GM12801 (cell line): Measurements from ENCODE around the gene TMEM163.

Experiments
- TF ChIP-seq, protein P1 (sequence below): IDR thresholded peaks from one replicate; pipeline ENCODE4 v1.5.1; 2011; ENCODE audit warnings: control low read depth; ENCODE audit not compliant: insufficient read length; ENCODE audit errors: extremely low read depth

TMEM163 gene

DNA sequence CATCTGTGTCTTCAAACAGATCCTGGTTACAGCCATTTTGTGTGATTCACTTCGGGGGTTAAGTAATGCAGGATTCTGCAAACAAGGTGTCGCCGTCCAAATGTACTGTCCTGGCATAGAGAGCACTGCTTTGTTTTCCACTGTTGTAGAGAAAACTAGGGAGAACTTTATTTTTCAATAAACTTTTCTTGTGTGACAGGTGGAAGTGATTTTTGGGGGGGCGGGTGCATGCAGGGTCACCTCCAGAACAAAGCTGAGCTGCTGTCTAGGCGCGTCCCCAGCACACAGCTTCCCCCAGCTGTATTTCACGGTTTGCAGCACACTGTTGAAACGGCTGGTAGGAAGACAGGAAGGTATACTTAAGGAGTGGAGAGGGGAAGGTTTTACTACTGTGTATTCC, 264.4 kb downstream of the TMEM163 start:
- TF ChIP-seq, protein P1, sequence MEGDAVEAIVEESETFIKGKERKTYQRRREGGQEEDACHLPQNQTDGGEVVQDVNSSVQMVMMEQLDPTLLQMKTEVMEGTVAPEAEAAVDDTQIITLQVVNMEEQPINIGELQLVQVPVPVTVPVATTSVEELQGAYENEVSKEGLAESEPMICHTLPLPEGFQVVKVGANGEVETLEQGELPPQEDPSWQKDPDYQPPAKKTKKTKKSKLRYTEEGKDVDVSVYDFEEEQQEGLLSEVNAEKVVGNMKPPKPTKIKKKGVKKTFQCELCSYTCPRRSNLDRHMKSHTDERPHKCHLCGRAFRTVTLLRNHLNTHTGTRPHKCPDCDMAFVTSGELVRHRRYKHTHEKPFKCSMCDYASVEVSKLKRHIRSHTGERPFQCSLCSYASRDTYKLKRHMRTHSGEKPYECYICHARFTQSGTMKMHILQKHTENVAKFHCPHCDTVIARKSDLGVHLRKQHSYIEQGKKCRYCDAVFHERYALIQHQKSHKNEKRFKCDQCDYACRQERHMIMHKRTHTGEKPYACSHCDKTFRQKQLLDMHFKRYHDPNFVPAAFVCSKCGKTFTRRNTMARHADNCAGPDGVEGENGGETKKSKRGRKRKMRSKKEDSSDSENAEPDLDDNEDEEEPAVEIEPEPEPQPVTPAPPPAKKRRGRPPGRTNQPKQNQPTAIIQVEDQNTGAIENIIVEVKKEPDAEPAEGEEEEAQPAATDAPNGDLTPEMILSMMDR, result no peak

DNA sequence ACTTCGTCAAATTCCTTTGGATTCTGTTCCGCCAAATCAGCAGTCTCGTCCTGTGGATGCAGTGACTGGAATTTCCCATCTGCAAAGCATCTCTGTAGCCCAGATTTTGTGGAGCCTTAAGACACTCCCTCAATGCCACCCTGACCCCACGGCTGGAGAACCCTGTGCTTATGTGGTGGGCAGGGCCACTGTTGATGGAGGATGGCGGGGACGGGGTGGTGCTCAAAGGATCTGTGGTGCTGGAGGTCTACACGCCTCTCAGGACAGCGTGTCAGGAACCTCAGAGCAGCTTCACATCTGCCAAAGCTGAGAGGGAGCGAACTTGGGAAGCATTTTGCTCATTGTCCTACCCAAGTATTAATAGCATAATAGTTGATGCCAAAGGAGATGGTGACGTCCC, 264.8 kb downstream of the TMEM163 start:
- TF ChIP-seq, protein P1, result no peak

DNA sequence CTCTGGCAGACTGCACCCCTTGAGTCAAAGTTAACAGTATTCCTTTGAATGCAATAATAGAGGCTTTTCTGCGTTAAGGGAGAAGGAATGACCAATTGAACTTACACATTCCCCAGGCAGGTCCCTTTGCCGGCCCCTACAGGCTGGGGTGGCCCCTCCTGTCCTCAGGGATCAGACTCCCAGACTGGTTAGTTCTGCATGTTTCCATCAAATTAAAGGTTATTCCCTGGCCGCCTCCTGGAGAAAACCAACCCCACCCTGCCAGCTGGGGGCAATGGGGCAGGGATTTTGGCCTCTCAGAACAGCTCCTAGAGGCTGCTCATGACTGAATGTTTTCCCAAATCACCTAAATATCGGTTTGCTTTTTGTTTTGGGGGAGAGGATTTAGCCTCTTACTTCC, 265.3 kb downstream of the TMEM163 start:
- TF ChIP-seq, protein P1, result no peak

DNA sequence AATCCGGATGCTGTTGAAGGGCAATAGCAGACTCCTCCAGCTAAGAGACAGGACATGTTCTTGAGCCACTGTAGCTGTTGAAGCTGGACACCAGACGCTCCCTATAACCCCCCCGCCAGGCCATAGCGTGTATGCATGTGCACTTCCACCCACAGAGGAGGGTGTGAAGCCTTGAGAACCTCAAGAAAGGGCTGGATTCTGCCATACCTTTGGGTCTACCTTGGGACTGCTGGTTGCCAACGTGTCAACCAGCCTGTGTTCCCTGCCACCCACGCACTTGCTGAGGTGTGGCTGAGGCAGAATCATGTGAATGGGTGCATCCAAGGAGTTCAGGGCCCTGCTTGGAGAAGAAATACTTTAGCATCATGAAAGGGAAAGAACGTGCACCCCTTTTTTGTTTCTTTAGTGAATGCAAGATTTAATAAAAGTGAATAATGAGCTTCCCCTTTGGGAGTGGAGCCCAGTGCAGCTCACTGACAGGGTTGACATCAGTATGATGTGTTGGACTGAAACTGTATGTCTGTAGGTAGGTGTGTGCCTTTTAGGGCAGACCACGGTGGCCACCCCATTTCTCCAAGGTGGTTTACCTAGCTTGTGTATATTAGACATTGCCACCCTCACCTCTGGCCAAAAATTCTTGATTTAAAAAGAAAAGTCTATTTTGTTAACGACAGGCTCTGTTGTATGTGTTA, 266.6 kb downstream of the TMEM163 start:
- TF ChIP-seq, protein P1, result no peak

DNA sequence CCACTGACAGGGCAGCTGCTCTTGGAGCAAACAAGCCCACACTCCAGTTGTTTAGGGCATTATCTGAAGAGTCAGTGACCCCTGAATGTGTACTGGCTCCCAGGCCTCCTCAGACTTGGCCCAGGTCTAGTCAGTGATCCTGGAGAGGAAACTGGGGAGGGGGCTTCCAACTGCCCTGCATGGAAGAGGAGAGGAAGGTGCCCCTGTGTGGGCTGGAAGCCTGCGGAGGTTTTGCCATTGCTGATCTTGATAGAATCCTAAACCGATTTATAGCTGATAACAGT, 267.5 kb downstream of the TMEM163 start:
- TF ChIP-seq, protein P1, result no peak

DNA sequence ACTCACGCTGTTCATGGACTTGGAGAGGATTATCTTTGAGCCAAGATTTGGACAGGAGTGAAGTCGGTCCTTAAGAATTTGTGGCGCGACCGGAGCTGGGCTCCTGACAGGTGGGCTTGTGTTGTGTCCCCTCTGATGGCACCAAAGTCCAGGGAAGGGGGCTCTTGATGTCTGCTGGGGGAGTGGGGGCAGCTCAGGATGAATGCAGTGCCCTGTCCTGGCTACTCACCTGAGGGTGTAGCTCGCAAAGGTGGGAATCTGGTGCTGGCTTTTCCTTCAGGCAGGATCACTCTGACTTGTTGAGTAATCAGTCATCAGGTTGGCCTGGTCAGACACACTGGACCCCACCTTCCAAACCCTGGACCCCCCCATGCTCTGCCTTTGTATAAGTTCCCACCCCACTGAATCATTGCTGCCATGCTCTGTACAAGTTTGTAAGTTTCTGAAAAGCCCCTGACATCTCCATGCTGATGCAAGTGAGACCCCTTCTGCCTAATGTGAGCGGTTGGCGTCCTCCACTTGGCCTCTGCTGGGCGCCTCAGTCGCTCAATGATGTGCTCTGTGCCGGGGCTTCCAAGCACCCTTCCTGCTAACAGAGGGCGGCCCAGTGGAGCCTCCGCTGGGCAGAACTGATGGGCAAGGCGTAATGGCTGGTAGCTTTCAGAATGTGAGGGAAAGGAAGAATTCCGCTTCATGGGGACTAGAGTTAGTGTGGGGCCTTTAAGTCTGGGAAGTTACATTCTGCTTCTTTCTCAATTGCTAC, 268.9 kb downstream of the TMEM163 start:
- TF ChIP-seq, protein P1, result no peak

DNA sequence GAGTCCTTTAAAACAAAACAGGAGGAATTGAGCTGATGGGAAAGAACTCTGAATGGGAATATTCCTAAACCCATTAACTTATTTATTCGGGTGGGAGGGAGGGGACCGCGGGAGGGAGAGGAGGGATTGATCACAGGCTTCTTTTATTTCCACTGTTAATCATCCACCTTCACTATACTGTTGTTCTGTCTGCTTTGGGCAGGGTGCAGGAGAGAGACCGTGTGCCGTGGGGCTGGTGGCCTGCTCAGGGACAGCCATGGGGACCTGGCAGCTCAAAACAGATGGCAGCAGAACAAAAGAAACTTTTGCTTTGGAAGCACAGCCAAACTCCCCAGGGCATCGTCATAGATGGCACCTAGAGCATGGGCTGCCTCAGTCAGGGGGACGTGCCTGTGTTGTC, 269.6 kb downstream of the TMEM163 start:
- TF ChIP-seq, protein P1, result no peak
